Body of pancreas (tissue), 4 donors: Measurements from ENCODE around the gene SMARCB1. TPM values are rescaled to one million over a fixed set of nuclear protein-coding genes. Genes with fewer than 3 reads are reported as not detected.

Source experiments
- ATAC-seq: fragments of 150-250 bp; one replicate; pipeline ENCODE4 v1.9.1; 2016
- DNase-seq, 4 donors: peaks; one replicate each; pipeline ENCODE4 v3.0.0-alpha.2; 2019
- H3K27ac ChIP-seq, 4 donors: fragments of 200-600 bp; sonication (generic); 1 replicate in 3 of 4; 2 replicates in 1 of 4; pipeline versions ENCODE4 v1.5.1 to v1.6.1; 2016 to 2019; ENCODE audit warnings: mild to moderate bottlenecking in 1 of 4, mixed read lengths in 1 of 4, moderate library complexity in 1 of 4
- H3K27me3 ChIP-seq, 2 donors: fragments of 200-600 bp; sonication (generic); one replicate each; pipeline ENCODE4 v1.6.0; 2016; ENCODE audit warnings: mild to moderate bottlenecking in 1 of 2
- H3K36me3 ChIP-seq, 2 donors: fragments of 200-600 bp; sonication (generic); replicated peaks in 1 of 2; 2 replicates each; pipeline ENCODE4 v1.5.1; 2016; ENCODE audit warnings: low read depth in 2 of 2; ENCODE audit not compliant: insufficient read depth in 1 of 2
- H3K4me1 ChIP-seq: fragments of 200-600 bp; sonication (generic); one replicate; pipeline ENCODE4 v1.6.0; 2016
- H3K4me3 ChIP-seq, 2 donors: fragments of 200-600 bp; sonication (generic); 1 replicate in 1 of 2; 2 replicates in 1 of 2; pipeline ENCODE4 v1.5.1; 2016 to 2019
- H3K9me3 ChIP-seq, 3 donors: fragments of 200-600 bp; sonication (generic); 1 replicate in 2 of 3; 2 replicates in 1 of 3; pipeline ENCODE4 v1.5.1; 2016
- POLR2A ChIP-seq, 3 donors: fragments of 450-650 bp; IDR thresholded peaks; one replicate each; pipeline ENCODE4 v1.6.1; 2016; ENCODE audit warnings: antibody characterized with exemption in 3 of 3, mild to moderate bottlenecking in 2 of 3
- WGBS, 2 donors: methylation state at CpG; one replicate each; pipeline ENCODE4 v1.1.5; 2017; 5-methylcytosine and 5-hydroxymethylcytosine counted together
- intact Hi-C: fragments of 100-400 bp; cut with DNase I; formaldehyde crosslinking; loops from one replicate; pipeline ENCODE4 v1.15.1; 2023
- total RNA-seq, 2 donors: library from RNA; depleted of rRNA; stranded (reverse); fragments of >200 nt; gene quantifications; one replicate each; pipeline ENCODE4 v1.1.0, GENCODE V29; 2016
- TF ChIP-seq, protein P1 (sequence below), 7 experiments: fragments of 450-650 bp in 4 of 7; fragments of 200-600 bp in 3 of 7; sonication (generic) in 3 of 7; IDR thresholded peaks; one replicate each; pipeline ENCODE4 v1.5.1; 2016 to 2019; ENCODE audit warnings: antibody characterized with exemption in 7 of 7

The SMARCB1 gene
- total RNA-seq, 2 donors from 2014 or later: 40.2 to 119 TPM

DNA sequence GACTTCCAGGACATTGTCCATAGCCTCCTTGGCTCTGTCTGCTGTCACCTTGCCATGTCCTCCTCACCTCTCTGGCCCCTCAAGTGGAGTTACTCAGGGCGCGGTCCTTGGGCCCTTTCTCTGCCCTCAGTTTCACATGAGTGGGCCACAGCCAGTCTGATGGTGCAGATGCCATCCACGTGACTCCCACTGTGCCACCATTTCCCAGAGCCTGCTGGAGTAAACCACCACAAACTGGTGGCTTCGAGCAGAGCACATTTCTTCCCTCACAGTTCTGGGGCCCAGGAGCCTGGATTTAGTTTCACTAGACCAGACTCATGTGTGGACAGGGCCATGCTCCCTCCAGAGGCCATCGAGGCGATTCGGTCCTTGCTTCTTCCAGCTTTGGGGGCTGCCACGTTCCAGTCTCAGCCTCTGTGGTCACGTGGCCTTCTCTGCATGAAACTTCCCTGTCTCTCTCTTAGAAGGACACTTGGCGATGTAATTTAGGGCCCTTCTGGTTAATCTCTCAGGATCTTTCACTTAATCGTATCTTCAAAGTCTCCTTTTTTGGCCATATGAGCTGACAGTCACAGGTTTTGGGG lies 14.6 kb downstream of the SMARCB1 start:
- Histone ChIP-seq H3K9me3 (no peaks in the 10 kb centered on the region), H3K4me1 (no peaks in the 10 kb centered on the region), H3K36me3 (peaks cover 0 to 29% of the 10 kb centered on the region in 2 donors), H3K27ac (no peak overlapping the region), H3K4me3 (no peak overlapping the region), H3K27me3 (no peaks in the 10 kb centered on the region)
- no peak for DNase-seq
- no peak for ATAC-seq
- intact Hi-C loops: no loop called here
- TF ChIP-seq POLR2A (IDR thresholded peaks at IDR 0.05): no peak
- TF ChIP-seq, protein P1, sequence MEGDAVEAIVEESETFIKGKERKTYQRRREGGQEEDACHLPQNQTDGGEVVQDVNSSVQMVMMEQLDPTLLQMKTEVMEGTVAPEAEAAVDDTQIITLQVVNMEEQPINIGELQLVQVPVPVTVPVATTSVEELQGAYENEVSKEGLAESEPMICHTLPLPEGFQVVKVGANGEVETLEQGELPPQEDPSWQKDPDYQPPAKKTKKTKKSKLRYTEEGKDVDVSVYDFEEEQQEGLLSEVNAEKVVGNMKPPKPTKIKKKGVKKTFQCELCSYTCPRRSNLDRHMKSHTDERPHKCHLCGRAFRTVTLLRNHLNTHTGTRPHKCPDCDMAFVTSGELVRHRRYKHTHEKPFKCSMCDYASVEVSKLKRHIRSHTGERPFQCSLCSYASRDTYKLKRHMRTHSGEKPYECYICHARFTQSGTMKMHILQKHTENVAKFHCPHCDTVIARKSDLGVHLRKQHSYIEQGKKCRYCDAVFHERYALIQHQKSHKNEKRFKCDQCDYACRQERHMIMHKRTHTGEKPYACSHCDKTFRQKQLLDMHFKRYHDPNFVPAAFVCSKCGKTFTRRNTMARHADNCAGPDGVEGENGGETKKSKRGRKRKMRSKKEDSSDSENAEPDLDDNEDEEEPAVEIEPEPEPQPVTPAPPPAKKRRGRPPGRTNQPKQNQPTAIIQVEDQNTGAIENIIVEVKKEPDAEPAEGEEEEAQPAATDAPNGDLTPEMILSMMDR (IDR thresholded peaks at IDR 0.05): no peak
- WGBS, 2 donors: 81 to 91% methylated on average over 11 of the region's 11 CpGs

DNA sequence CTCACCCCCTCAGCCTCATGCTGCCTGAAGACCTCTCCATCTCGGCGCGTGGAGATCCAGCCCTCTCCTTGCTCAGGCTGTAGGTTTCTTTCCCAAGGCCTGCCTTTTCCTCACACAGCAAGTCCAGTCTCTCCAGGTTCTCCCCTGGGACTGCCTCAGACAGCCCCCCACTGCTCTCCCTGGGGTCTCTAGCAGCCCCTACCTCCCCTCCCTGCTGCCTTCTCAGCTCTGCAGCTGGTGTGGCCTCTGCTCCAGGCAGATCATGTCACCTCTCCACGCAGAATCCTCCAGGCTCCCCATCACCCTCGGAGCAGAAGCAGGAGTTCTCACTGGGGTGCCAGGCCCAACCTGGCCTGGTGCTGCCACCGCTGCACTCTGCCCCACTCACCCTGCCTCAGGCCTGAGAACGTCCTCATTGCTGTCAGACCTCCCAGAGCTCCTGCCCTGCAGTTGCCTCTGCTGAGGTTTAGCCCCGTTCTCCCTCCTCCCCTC lies 15.2 kb downstream of the SMARCB1 start:
- Histone ChIP-seq H3K9me3 (no peaks in the 10 kb centered on the region), H3K27ac (no peak overlapping the region), H3K36me3 (peaks cover 0 to 27% of the 10 kb centered on the region in 2 donors), H3K4me3 (no peak overlapping the region), H3K4me1 (no peaks in the 10 kb centered on the region), H3K27me3 (no peaks in the 10 kb centered on the region)
- no peak for DNase-seq
- no peak for ATAC-seq
- 91 to 92% methylated on average over 5 to 8 of the region's 8 CpGs for WGBS, 2 donors
- no peak for TF ChIP-seq POLR2A (IDR thresholded peaks at IDR 0.05)
- TF ChIP-seq, protein P1 (IDR thresholded peaks at IDR 0.05): no peak
- intact Hi-C loops: no loop called here

DNA sequence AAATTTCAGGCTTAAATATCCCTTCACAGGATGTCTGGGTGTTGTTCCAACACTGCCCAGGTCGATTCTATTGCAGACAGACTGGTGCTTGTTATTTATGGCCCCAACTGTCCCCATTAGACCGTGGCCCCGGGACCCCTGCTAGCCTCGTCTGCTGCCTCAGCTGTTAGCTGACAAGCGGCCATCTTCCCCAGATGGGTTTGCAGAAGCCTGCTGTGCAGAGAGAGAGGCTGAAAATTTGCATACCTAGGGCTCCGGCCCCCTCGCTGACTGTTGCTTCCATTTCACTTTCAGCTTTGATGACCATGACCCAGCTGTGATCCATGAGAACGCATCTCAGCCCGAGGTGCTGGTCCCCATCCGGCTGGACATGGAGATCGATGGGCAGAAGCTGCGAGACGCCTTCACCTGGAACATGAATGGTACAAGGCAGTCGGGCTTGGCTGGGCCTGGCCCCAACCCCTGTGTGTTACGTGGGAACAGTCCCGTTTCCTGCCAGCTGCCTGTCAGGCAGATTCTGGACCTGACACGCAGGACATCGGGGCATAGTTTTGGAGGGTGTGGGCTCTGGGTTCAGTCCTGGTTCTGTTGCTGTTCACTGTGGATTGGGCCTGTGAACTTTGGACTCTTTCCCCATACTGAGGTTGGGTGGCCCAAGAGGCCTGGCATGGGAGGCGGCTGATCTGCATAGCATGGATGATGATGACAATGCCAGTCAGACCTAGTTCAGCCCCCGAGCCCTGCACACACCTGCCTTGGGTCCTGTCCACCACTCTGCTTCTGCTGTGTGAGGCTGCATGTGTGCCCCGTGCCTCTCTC lies 16.4 kb downstream of the SMARCB1 start:
- intact Hi-C loops: no loop called here
- H3K27ac ChIP-seq: no peak overlapping the region
- no peaks in the 10 kb centered on the region for H3K4me1 ChIP-seq
- no peak for TF ChIP-seq POLR2A (IDR thresholded peaks at IDR 0.05)
- TF ChIP-seq, protein P1 (IDR thresholded peaks at IDR 0.05): no peak
- 82 to 93% methylated on average over 13 to 21 of the region's 21 CpGs for WGBS, 2 donors
- H3K4me3 ChIP-seq: no peak overlapping the region
- H3K9me3 ChIP-seq: no peaks in the 10 kb centered on the region
- H3K27me3 ChIP-seq: no peaks in the 10 kb centered on the region
- DNase-seq (no peak), ATAC-seq (no peak)
- peaks cover 0 to 27% of the 10 kb centered on the region in 2 donors for H3K36me3 ChIP-seq

GRCh38 chr22:23804781-23805291 lies 18.1 kb downstream of the SMARCB1 start:
- no peaks in the 10 kb centered on the region for H3K27me3 ChIP-seq
- WGBS, 2 donors: 68 to 95% methylated on average over 6 to 12 of the region's 12 CpGs
- no peak for ATAC-seq
- no peak for DNase-seq
- intact Hi-C loops: no loop called here
- H3K4me3 ChIP-seq: no peak overlapping the region
- peaks cover 0 to 26% of the 10 kb centered on the region in 2 donors for H3K36me3 ChIP-seq
- TF ChIP-seq, protein P1 (IDR thresholded peaks at IDR 0.05): no peak
- TF ChIP-seq POLR2A (IDR thresholded peaks at IDR 0.05): no peak
- H3K4me1 ChIP-seq: no peaks in the 10 kb centered on the region
- no peaks in the 10 kb centered on the region for H3K9me3 ChIP-seq
- no peak overlapping the region for H3K27ac ChIP-seq
